Brain microvascular endothelial cell (primary cell): ENCODE data around the gene CEBPB.
"Not testable (repeated sequence)": the region's sequence is repeated elsewhere in the genome, so short reads cannot be mapped to it uniquely, and the experiment has no call there.

Source experiments
- DNase-seq: peaks from one replicate; pipeline ENCODE4 v3.0.0-alpha.2; 2020
- H3K27ac ChIP-seq: fragments of 250-450 bp; sonication (Bioruptor Pico); 2 replicates; pipeline ENCODE4 v1.5.1; 2020; ENCODE audit warnings: mild to moderate bottlenecking, moderate library complexity
- H3K27me3 ChIP-seq: fragments of 250-450 bp; sonication (Bioruptor Pico); replicated peaks from 2 replicates; pipeline ENCODE4 v1.5.1; 2020; ENCODE audit warnings: mild to moderate bottlenecking
- H3K36me3 ChIP-seq: fragments of 250-450 bp; sonication (Bioruptor Pico); replicated peaks from 2 replicates; pipeline ENCODE4 v1.5.1; 2020; ENCODE audit warnings: mild to moderate bottlenecking
- H3K4me3 ChIP-seq: 2 replicates; pipeline ENCODE4 v1.5.1; 2011; ENCODE audit warnings: low read depth, mild to moderate bottlenecking, control low read depth, low read length, moderate library complexity
- in situ Hi-C: cut with HindIII; loops from 2 replicates; pipeline ENCODE4 v1.10.0; 2017; ENCODE audit warnings: low sequenced_read_pairs, low pct_ligation_motif_present
- TF ChIP-seq, protein P1 (sequence below): IDR thresholded peaks from 2 replicates; pipeline ENCODE4 v1.5.1; 2011; ENCODE audit warnings: low read depth, mild to moderate bottlenecking, moderate library complexity, low read length, control low read depth, inconsistent platforms; ENCODE audit errors: missing control alignments

CEBPB gene

GRCh38 chr20:50202677-50203076 is 12.0 kb downstream of the CEBPB start:
- in situ Hi-C loops = no loop called here
- Histone ChIP-seq H3K27ac (no peak overlapping the region), H3K36me3 (no peaks in the 10 kb centered on the region), H3K27me3 (no peaks in the 10 kb centered on the region), H3K4me3 (no peak overlapping the region)
- TF ChIP-seq, protein P1, sequence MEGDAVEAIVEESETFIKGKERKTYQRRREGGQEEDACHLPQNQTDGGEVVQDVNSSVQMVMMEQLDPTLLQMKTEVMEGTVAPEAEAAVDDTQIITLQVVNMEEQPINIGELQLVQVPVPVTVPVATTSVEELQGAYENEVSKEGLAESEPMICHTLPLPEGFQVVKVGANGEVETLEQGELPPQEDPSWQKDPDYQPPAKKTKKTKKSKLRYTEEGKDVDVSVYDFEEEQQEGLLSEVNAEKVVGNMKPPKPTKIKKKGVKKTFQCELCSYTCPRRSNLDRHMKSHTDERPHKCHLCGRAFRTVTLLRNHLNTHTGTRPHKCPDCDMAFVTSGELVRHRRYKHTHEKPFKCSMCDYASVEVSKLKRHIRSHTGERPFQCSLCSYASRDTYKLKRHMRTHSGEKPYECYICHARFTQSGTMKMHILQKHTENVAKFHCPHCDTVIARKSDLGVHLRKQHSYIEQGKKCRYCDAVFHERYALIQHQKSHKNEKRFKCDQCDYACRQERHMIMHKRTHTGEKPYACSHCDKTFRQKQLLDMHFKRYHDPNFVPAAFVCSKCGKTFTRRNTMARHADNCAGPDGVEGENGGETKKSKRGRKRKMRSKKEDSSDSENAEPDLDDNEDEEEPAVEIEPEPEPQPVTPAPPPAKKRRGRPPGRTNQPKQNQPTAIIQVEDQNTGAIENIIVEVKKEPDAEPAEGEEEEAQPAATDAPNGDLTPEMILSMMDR = no peak
- no peak for DNase-seq

DNA sequence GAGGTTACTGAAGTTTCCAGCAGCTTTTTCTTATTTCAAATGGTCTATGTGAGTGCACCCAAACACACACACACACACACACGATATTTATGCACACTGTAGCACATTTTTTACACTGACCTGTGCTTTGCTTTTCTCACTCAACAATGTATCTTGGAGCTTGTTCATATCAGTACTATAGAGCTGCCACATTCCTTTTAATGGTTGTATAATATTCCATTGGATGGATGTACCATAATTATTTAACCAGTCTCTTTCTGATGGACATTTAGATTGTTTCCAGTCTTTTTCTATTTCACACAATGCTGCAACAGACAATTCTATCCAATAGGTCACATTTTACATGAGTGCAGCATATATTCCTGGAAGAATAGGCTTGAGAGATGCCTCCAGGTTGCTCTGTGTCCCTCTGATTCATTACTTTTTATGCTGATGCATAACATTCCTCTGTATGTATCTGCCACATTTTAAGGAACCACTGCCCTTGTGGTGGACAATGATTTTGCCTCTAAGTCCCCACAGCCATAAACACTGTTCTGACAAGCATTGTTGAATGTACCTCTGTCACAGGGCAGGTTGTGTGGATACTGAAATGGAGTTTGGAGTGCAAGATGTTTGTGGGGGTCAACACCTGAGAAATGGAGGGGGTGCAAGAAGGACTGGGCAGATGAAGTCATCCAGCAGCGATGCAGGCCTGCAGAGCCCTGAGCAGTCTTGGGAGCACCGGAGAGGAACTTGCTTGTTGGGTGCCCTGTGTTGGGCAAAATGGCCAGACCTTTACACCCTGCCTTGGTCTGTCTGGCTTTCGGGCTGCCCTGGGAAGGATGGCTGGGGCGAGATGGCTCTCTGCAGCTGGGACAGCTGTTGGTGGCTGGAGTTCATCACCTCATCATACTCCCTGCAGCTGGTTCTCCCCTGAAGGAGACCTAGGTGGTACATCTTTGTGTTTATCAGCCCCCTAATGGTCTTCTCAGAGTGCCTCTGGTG is 13.6 kb downstream of the CEBPB start:
- TF ChIP-seq, protein P1 = no peak
- Histone ChIP-seq H3K4me3 (no peak overlapping the region), H3K27me3 (no peaks in the 10 kb centered on the region), H3K36me3 (no peaks in the 10 kb centered on the region), H3K27ac (no peak overlapping the region)
- DNase-seq = no peak
- in situ Hi-C loops = no loop called here

GRCh38 chr20:50207026-50207425 is 16.4 kb downstream of the CEBPB start:
- H3K27ac ChIP-seq = no peak overlapping the region
- in situ Hi-C loops = no loop called here
- H3K36me3 ChIP-seq = no peaks in the 10 kb centered on the region
- TF ChIP-seq, protein P1 = no peak
- no peaks in the 10 kb centered on the region for H3K27me3 ChIP-seq
- no peak for DNase-seq
- no peak overlapping the region for H3K4me3 ChIP-seq

GRCh38 chr20:50208085-50208491 is 17.5 kb downstream of the CEBPB start:
- TF ChIP-seq, protein P1 = no peak
- in situ Hi-C loops = no loop called here
- no peaks in the 10 kb centered on the region for H3K27me3 ChIP-seq
- H3K36me3 ChIP-seq = no peaks in the 10 kb centered on the region
- H3K27ac ChIP-seq = no peak overlapping the region
- H3K4me3 ChIP-seq = no peak overlapping the region
- no peak for DNase-seq

- H3K4me3 ChIP-seq, in situ Hi-C loops, H3K27ac ChIP-seq, H3K27me3 ChIP-seq, DNase-seq, H3K36me3 ChIP-seq: not testable (repeated sequence)
Measured at GRCh38 chr20:50208815-50209214, 18.2 kb downstream of the CEBPB start.

GRCh38 chr20:50210066-50210619 is 19.5 kb downstream of the CEBPB start:
- in situ Hi-C loops = no loop called here
- TF ChIP-seq, protein P1 = no peak
- Histone ChIP-seq H3K4me3 (no peak overlapping the region), H3K27me3 (no peaks in the 10 kb centered on the region), H3K27ac (no peak overlapping the region), H3K36me3 (no peaks in the 10 kb centered on the region)
- DNase-seq = no peak
